Amniotic stem cell (primary cell): ENCODE results near the gene EEF1B2.
A peak's percentile ranks its signal among the peaks of the same experiment; 100 is the strongest.
"Not testable (repeated sequence)": the region's sequence is repeated elsewhere in the genome, so short reads cannot be mapped to it uniquely, and the experiment has no call there.

Experiments
- DNase-seq: peaks from one replicate; lab custom pipeline; 2025; lab: John Stamatoyannopoulos, UW

EEF1B2 gene

DNA sequence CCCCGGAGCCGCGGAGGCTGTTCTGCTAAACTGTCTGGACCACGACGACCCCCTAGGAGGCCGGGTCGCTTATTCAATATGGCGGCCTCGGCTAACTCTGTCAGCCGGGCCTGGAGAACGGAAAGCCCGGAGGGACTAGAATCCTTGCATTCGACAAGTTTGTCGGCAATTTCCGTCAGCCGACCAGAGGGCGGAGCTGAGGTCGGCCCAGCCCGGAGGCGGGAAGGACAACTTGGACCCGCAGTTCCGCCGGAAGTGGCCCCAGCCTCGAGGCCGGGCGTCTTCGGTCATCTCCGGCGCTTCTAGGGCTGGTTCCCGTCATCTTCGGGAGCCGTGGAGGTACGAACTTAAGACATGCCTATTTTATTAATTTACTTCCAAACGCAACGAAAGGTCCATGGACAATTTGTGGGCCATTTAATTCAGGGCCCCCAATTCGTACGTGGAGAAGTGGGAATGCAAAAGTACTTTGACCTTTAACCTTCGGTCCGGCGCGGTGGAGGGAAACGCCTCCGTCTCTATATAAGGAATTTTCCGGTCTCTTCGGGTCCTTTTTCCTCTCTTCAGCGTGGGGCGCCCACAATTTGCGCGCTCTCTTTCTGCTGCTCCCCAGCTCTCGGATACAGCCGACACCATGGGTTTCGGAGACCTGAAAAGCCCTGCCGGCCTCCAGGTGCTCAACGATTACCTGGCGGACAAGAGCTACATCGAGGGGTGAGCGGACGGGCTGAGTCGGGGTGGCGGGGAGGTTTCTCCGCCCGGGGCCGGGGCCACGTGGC is at the start of gene EEF1B2, which contains the start of gene NDUFS1:
TSS of gene EEF1B2 (plus strand) at position 550 of the 779 bp plus-strand sequence. CDS start at position 635, 85 bp downstream.
TSS of gene NDUFS1 (minus strand) at position 99 of the 779 bp plus-strand sequence. CDS start 5,766 bp downstream, outside the sequence.
- DNase-seq, result peak; percentile 97

DNA sequence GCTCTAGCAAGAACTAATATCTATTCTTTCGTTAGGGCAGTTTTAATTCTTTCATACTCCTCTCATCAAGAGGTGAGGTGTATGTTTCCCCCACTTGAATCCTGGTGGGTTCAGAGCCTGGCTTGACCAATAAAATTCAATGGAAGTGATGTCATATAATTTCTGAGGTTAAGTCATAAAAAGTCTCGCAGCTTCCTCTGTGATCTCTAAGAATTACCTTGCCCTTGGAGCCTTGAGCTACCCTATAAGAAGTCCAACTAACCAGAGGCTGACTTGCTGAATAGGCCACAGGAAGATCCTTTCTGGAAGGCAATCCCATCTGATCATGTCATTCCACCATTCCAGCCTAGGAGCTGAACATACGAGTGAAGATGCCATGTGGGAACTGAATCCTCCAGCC is 47.6 kb upstream of the EEF1B2 start:
- DNase-seq, result no peak

DNA sequence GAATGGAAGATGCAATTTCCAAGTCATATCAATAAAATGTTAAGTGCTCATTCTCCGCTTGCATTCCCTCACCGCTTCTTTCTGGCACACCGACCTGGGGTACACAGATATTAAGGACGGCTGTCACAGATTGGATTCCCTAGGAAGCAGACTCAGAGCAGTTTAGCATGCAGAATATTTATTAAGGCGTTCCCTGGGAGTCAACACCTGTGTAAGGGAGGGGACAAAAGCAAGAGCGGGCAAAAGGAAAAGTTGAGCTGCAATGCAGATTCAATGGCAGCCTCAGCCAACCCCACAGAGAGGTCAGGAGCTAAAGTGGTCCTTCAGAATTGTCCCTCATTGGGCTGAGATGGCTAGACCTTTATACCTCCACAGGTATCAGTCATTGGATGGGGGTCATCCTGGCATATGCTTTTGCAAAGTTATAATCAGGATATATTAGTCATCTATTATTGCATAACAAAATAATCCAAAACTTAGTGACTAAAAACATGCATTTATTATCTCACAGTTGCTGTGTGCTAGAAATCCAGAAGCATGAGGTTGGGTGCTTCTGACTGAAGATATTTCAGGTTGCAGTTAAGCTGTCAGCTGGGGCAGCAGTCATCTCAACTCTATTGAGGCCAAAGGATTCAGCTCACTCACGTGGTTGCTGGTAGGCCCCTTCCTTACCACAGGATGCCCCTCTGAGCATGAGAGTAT is 46.7 kb upstream of the EEF1B2 start:
- DNase-seq, result no peak

DNA sequence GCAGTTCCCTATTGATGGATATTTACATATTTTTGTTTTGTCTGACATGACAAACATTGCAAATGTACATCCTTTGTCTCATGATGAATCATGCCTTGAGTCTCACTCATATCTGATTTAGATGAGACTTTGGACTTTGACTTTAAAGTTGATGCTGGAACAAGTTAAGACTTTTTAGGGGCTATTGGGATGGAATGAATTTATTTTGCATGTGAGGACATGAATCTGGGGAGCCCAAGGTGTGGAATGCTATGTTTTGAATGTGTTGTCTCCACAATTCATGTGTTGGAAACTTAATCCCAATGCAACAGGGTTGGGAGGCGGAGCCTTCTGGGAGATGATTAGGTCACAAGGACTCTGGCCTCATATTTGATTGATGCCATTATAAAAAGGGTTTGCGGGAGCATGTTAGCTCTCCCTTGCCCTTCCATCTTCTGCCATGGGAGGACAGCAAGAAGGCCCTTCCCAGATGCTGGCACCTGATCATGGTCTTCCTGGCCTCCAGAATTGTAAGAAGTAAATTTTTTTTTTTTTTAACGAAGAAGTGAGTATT is 44.6 kb upstream of the EEF1B2 start:
- no peak for DNase-seq

DNA sequence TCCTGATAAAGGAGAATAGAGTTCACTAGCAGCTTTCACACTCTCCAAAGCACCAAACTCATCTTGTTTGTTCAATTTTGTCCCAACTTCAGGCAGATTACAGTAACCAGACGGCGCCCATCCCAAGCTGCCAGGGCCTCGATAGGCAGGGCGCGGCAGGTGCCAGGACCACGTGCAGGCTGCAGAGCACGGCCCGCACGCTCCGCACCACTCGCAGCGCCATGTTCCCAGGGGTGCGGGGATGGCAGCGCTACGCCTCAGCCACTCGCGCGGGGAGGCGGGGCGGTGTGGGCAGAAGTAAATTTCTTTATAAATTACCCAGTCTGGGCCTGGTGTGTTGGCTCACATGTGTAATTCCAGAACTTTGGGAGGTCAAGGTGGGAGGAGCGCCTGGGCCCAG is 43.4 kb upstream of the EEF1B2 start:
- DNase-seq, result no peak

DNA sequence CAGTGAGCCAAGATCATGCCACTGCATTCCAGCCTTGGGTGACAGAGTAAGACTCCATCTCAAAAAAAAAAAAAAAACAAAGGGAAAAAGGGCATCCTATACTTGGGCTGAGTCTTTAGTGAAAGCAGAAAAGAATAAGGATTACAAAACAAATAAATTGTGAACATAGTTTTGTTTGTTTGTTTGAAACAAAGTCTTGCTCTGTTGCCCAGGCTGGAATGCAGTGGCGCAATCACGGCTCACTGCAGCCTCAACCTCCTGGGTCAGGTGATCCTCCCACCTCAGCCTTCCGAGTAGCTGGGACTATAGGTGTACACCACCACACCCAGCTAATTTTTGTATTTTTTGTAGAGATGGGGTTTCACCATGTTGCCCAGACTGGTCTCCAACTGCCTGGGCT is 37.1 kb upstream of the EEF1B2 start:
- DNase-seq, result not testable (repeated sequence)

DNA sequence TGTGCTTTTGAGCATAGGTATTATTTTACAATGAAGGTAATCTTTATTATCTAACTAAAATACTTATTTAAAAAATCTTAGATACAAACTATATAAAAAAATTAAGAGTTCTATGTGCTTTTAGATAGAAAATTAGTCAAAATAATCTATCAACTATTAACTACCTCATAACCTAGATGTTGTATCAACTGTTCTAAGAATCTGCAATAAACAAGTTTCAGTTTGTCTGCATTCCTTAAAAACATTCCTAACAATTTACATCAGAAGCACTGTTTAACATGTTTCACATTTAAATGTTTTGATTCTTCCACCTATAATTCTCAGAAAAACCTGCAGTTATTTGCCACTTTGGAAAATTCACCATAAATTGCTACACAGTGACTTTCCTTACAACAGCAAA is 33.8 kb upstream of the EEF1B2 start:
- DNase-seq, result no peak

DNA sequence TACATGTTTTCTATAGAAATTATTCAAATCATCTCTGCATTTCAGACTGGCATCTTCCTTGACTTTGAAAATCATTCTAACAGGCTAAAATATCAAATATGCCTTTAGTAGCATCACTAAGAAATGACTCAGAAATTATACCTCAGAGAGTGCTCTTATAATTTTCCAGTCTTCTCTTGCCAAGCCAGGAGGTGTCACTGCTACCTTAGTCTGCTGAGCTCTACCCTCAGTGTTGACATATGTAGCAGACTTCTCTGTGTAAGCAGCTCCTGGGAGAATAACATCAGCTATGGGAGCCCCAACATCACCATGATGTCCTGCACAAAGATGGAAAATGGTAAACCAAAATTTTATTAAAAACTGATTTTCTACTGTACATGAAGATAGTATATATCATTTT is 32.0 kb upstream of the EEF1B2 start:
- DNase-seq, result no peak

DNA sequence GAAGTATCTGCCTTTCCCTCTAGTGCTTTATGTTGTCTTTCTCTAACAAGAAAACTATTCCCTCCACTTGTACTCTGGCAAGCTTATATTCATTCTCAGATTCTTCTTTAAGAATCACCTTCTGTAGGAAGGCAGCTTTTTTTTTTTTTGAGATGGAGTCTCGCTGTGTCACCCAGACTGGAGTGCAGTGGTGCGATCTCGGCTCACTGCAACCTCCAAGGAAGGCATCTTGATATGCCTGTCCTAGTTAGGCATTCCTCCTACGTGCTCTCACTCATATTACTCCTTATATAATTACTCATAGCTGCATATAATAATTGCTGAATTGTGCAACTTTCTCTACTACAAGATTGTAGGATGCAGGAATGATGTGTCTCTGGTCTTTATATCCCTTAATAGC is 16.2 kb upstream of the EEF1B2 start:
- no peak for DNase-seq

DNA sequence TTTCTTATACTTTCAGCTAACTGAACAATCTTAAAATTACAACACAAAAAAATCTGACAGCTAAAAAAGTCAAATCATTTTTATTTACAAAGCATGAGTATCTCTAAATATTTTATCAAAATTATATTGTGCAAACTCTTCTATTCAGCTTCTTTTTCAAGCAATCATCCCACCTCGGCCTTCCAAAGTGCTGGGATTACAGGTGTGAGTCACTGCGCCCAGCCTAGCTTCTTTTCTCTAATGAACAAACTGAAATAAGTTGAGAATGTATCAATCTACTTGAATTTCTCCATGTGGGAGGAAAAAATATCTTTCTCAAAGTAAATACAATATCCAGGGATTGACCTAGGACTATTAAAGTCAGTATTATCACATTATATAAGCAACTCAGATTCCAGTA is 15.3 kb upstream of the EEF1B2 start:
- no peak for DNase-seq

DNA sequence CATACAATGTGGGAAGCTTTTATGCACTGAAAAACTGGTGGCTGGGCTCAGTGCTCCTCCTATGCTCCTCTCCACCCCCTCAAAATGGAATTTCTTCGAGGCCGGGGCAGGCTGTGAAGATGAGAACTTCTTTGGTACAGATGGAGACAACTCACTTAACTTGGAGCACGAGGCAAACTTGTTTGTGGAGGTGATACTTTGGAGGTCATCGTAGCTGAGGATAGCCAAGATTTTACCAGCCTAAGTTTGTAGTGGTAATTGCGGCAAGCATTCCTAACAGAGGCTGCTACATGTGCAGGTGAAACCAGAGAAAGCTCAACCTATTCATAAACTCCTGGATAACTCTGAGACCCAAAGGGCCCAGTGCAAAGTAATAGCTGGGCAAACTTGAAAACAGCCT is 14.0 kb upstream of the EEF1B2 start:
- DNase-seq, result no peak

DNA sequence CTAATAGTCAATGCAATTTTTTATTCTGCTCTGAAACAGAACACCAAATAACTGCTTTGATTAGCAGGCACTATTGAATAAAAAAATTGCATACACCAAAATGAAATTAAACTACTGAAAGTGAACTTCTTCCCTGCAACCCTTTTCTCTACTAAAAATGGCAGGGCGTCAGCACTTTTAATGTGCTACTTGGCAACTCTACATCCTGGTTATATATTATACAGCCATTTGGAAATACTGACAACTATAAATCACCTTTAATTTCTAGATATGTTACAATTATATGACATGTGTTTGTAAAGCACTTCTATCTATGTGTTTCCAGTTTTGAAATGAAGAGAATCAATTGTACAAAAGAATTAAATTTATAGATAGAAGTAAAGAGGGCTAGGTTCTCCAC is 10.4 kb upstream of the EEF1B2 start:
- DNase-seq, result no peak

DNA sequence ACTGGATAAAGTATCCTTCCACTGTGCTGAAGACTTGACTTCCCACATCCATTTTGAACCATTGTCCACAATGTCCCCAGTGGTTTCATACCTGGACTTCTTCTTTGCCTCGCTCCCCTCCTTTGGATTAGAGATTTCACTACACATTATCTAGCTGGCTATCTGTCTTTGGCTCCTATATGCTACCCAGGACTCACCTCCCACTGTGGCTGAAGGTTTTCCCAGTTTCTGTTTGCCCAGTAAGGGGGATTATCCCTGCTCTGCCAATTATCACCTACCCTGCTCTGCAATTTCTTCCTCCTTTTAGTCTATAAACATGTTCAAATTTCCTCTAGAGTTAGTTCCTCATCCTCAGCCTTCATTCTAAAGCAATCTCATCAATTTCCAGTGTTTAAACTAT is 9.5 kb upstream of the EEF1B2 start:
- no peak for DNase-seq

DNA sequence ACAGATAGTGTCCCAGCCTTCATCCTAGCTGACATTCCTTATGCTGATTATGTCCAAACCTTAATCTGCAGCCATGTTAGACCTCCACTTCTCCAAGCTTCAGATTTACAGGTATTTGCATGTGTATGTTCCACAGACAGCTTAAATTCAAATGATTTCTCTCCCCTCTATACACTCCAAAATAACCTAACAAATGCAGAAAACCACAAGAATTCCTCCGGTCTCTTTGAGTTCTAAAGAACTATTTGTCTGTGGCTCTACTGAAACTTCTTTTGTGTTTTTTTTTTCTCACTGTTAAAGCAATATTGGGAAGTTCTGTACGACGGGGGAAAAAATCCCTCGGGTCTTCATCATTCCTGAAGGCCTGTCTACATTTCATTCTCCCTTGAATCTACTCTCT is 9.1 kb upstream of the EEF1B2 start:
- no peak for DNase-seq

DNA sequence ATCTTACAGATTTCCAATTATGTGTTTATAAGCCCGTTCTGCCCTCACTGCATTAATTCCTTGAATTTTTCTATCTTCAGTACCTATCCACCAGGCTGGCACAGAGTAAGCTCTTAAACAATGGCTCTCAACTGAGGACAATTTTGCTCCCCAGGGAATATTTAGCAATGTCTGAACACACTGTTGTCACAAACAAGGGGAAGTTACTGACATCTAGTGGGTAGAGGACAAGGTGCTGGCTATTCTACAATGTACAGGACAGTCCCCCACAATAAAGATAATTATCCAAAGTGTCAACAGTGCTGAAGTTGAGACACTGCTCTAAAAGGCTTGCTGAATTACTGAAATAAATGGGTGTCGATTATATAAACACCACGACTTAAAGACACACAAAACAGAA is 5.5 kb upstream of the EEF1B2 start:
- DNase-seq, result no peak

DNA sequence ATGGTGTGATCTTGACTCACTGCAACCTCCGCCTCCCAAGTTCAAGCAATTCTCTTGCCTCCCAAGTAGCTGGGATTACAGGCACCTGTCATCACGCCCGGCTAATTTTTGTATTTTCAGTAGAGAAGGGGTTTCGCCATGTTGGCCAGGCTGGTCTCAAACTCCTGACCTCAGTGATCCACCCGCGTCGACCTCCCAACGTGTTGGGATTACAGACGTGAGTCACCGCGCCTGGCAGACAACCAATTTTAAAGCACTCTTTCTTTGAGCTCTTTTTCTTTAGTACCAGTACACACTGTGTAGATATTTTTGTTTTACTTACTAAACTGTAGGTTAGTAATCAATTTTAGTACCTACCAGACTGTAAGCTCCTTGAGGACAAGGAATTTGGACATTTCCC is 2.7 kb upstream of the EEF1B2 start:
- not testable (repeated sequence) for DNase-seq

DNA sequence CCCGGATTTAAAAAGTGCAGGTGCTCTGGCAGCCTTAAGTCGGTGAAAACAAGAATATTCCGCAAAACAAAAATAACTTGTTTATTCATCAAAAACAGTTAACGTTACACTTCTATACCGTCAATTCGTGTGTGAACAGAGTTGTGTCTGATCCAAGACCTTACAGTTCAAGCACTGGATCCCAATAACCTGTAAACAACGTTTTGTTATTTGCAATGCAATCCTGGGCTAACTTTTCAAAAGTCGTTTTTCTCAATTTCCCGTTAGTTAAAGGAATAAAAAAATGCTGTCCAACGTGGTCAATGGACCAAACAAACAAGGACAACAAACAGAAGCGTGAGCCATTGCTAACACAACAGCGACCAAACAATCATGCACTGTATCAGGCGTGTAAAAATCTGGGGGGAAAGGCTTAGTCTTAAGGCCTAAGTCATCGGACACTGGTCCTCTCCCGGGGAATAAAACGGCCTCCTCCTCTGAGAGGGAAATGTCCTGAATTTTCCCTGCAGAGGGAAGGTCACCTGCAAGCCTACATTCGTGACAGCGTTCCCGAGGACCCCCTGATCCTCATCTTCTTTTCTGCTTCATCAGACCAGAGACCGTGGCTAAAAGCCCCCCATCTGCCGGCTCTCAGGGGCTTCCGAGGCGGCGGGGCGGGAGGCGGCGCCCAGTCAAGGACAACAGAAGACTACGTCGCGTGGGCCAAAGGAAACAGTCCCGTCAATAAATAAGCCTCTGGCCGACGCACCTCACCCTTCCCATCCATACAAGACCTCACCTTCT is 941 bp upstream of the EEF1B2 start:
- DNase-seq, result no peak

DNA sequence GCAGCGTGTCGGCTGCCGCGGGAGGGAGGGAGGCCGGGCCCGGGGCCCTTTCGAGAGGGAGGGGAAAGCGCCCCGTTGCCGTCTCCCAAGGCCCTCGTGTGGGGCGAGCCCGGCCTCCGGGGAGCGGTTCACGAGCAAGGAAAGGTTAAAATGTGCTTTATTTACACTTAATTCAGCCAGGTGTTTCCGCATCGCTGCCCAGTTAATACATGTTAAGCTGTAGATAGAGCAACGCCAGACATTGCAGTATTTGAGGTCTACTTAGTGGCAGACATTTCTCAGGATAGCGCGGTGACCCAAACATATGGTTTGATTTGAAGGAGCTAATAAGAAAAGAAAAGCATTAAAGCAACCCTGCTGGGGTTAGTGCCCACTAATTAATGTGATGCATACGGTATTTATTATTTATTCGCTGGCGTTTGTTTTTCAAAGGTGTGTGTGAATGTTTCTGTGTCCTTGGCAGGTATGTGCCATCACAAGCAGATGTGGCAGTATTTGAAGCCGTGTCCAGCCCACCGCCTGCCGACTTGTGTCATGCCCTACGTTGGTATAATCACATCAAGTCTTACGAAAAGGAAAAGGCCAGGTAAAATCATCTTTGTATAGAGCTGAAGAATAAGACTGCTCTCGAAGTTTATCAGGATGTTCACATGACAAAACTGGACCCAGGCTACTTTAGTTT is 571 bp downstream of the EEF1B2 start:
- DNase-seq, result no peak

DNA sequence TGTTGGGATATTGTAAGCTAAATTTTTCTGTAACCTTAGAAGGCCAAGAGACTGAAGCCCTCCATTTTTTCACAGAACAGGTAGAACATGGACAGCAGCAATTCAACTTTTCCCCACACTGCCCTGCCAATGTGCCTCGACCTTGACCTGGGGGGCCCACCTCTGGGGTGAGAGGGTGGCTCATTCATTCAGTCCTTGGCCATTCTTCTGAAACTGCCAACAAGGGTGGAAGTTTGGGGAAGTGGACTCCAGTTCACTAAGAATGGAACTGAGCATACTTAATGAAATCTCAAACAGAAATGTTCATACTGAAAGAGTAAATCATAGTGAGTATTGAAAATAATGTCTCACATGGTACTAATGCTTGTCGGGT is 1.1 kb downstream of the EEF1B2 start:
- DNase-seq, result no peak

DNA sequence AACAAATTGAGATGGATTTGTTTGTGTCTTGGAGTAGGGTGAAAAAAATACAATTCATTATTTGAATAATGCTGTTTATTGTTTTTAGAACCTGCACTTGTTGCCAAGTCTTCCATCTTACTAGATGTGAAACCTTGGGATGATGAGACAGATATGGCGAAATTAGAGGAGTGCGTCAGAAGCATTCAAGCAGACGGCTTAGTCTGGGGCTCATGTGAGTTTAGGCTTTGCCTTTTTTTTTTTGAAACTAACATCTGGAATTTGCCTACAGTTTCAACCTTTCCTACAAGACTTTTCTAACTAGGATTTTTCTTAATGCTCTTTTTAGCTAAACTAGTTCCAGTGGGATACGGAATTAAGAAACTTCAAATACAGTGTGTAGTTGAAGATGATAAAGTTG is 2.7 kb downstream of the EEF1B2 start:
- not testable (repeated sequence) for DNase-seq

DNA sequence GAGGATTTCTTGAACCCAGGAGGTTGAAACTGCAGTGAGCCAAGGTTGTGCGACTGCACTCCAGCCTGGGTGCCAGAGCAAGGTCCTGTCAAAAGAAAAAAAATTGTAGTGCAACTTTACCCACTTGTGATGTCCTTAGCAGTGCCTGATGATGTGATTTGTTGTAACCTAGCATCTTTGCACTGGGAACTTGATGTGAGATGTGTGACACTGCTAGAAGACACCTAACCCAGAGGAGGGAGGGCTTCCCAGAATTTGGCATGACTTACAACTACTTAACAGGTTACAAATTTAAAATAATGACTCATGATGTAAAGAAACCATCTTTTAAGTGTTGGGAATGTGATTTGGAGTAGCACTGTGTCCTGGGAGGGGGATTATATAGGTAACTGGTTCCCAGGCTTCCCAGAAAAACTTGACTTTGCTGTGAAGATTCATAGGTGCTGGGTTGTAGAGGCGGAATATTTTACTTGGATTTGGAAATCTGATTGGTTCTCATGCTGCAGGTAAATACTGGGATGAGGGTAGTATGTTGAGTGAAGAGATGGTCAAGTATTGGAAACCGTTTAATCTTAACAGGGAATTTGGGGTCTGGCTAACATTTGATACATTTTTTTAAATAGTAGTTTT is 3.7 kb downstream of the EEF1B2 start:
- no peak for DNase-seq
